ENCODE data around the gene MFSD2A.
"Not testable (repeated sequence)": the region's sequence is repeated elsewhere in the genome, so short reads cannot be mapped to it uniquely, and the experiment has no call there.

The MFSD2A gene

DNA sequence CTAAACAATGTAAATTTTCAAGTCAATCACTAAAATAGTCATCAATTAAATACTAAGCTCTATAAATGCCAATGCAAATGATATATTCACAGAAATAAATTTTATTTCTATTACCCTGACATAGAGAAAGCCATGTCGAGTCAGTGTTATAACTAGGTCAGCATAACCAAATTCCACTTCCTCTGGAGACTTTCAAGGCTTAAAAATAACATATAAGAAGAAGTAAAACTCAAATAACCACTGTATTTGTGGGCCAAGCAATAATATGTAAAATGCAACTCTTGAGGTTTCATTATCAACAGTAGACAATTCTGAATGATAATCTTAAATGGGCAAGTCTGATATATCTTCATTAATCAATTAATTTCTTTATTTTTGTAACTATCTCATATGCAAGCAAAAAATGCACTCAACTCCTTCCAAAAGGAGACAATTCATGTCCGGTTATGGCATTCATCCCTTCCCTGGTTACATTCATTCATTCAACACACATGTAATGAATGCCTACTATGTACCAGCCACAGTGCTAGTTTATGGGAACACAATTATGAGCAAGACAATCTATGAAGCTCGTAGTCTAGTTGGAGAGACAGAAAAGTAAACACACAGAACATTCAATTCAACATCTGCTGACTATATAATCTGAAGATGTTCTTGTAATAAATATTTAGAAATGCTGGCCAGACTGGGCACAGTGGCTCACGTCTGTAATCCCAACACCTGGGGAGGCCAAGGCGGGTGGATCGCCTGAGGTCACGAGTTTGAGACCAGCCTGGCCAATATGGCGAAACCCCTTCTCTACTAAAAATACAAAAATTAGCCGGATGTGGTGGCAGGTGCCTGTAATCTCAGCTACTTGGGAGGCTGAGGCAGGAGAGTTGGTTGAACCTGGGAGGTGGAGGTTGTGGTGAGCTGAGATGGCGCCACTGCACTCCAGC, 48.5 kb downstream of the MFSD2A start:
- no peak for DNase-seq

- no peak for DNase-seq
Observed at GRCh38 chr1:40004857-40005256, 49.9 kb downstream of the MFSD2A start.

- DNase-seq: not testable (repeated sequence)
Observed at GRCh38 chr1:40007481-40008034, 52.6 kb downstream of the MFSD2A start.

- DNase-seq: no peak
Observed at GRCh38 chr1:40011198-40011597, 56.3 kb downstream of the MFSD2A start.

- no peak for DNase-seq
Observed at GRCh38 chr1:40014253-40014706, 59.3 kb downstream of the MFSD2A start.

- no peak for DNase-seq
Observed at GRCh38 chr1:40014812-40015594, 60.1 kb downstream of the MFSD2A start.

GRCh38 chr1:40017951-40018575, 63.1 kb downstream of the MFSD2A start:
- no peak for DNase-seq

All from right kidney (tissue), 1 donor.